SK-N-SH (cell line): ENCODE measurements around the gene SPI1. TPM values are rescaled to one million over a fixed set of nuclear protein-coding genes. Genes with fewer than 3 reads are reported as not detected.

Source experiments
- CTCF ChIA-PET: fragments of 300-600, 350-600 bp; formaldehyde crosslinking; extraction: SDS; loops from one replicate; lab custom pipeline; 2021; lab: Yijun Ruan, JAX
- POLR2A ChIA-PET: fragments of 350-600 bp; sonication (Branson Sonifier 250); formaldehyde crosslinking; extraction: SDS; loops from one replicate; lab custom pipeline; 2020; ENCODE audit warnings: antibody characterized with exemption, inconsistent platforms; lab: Yijun Ruan, JAX
- DNase-seq: peaks from one replicate; pipeline ENCODE4 v3.0.0; 2012
- H2AFZ ChIP-seq: fragments of 200-600 bp; sonication (generic); 2 replicates; pipeline ENCODE4 v1.8.1; 2016; ENCODE audit warnings: antibody characterized with exemption, mild to moderate bottlenecking, low read depth
- H3F3A ChIP-seq: fragments of 200-600 bp; sonication (generic); replicated peaks from 2 replicates; pipeline ENCODE3; 2016; ENCODE audit warnings: antibody characterized with exemption, mild to moderate bottlenecking; ENCODE audit not compliant: insufficient read depth
- H3K27ac ChIP-seq, 2 experiments: fragments of 200-500 bp in 1 of 2; fragments of 200-600 bp in 1 of 2; sonication (Bioruptor generic) in 1 of 2; sonication (generic), shearing (Covaris generic) in 1 of 2; 2 replicates each; pipeline versions ENCODE4 v1.5.1 to v1.6.1; 2014 to 2016; ENCODE audit warnings: low read depth in 2 of 2, inconsistent platforms in 1 of 2, low read length in 1 of 2, mild to moderate bottlenecking in 1 of 2, mixed read lengths in 1 of 2
- H3K27me3 ChIP-seq: fragments of 200-600 bp; sonication (generic), shearing (Covaris generic); 2 replicates; pipeline ENCODE4 v1.6.1; 2016; ENCODE audit warnings: mixed run types; ENCODE audit not compliant: insufficient read depth
- H3K36me3 ChIP-seq, 2 experiments: fragments of 200-500 bp in 1 of 2; fragments of 200-600 bp in 1 of 2; sonication (Bioruptor generic) in 1 of 2; sonication (generic) in 1 of 2; replicated peaks in 1 of 2; 2 replicates each; pipeline versions ENCODE3 to v1.5.1; 2014 to 2016; ENCODE audit warnings: low read length in 1 of 2, mild to moderate bottlenecking in 1 of 2; ENCODE audit not compliant: insufficient read depth in 2 of 2, control insufficient read depth in 1 of 2
- H3K4me1 ChIP-seq, 2 experiments: fragments of 200-500 bp in 1 of 2; fragments of 200-600 bp in 1 of 2; sonication (Bioruptor generic) in 1 of 2; sonication (generic), shearing (Covaris generic) in 1 of 2; 2 replicates each; pipeline versions ENCODE4 v1.5.1 to v1.6.1; 2014 to 2016; ENCODE audit warnings: low read depth in 1 of 2, low read length in 1 of 2, mixed run types in 1 of 2; ENCODE audit not compliant: insufficient read depth in 2 of 2, control insufficient read depth in 1 of 2
- H3K4me2 ChIP-seq: fragments of 200-600 bp; sonication (generic), shearing (Covaris generic); 2 replicates; pipeline ENCODE4 v1.6.1; 2017; ENCODE audit warnings: mixed run types
- H3K4me3 ChIP-seq, 2 experiments: fragments of 200-500 bp in 1 of 2; fragments of 200-600 bp in 1 of 2; sonication (Bioruptor generic) in 1 of 2; sonication (generic), shearing (Covaris generic) in 1 of 2; 2 replicates each; pipeline versions ENCODE4 v1.5.1 to v1.8.1; 2014 to 2016; ENCODE audit warnings: low read depth in 2 of 2, inconsistent platforms in 1 of 2, low read length in 1 of 2, mild to moderate bottlenecking in 1 of 2, mixed read lengths in 1 of 2, moderate library complexity in 1 of 2
- H3K79me2 ChIP-seq: fragments of 200-600 bp; sonication (generic); 2 replicates; pipeline ENCODE4 v1.8.1; 2017; ENCODE audit warnings: mild to moderate bottlenecking; ENCODE audit not compliant: insufficient read depth
- H3K9ac ChIP-seq: fragments of 200-600 bp; sonication (generic); 2 replicates; pipeline ENCODE4 v1.6.1; 2017; ENCODE audit warnings: mixed run types
- H3K9me2 ChIP-seq: fragments of 200-600 bp; sonication (generic); 2 replicates; pipeline ENCODE4 v1.6.1; 2017; ENCODE audit warnings: mixed run types
- H3K9me3 ChIP-seq: fragments of 200-600 bp; sonication (generic); 2 replicates; pipeline ENCODE4 v1.6.1; 2017; ENCODE audit warnings: mixed run types, mild to moderate bottlenecking, moderate library complexity
- H4K20me1 ChIP-seq: fragments of 200-600 bp; sonication (generic); 2 replicates; pipeline ENCODE4 v1.6.1; 2017; ENCODE audit warnings: mild to moderate bottlenecking, mixed run types; ENCODE audit not compliant: insufficient read depth
- CHD2 ChIP-seq: fragments of 150-350 bp; IDR thresholded peaks from 2 replicates; pipeline ENCODE4 v1.6.1; 2018; ENCODE audit warnings: low read length; ENCODE audit not compliant: partially characterized antibody
- EP300 ChIP-seq, 2 experiments: IDR thresholded peaks; 2 replicates each; pipeline versions ENCODE4 v1.4.0 to v1.6.1; 2012; ENCODE audit warnings: borderline replicate concordance in 1 of 2, low read depth in 1 of 2, low read length in 1 of 2
- FOXJ3 ChIP-seq: sonication (generic); formaldehyde crosslinking; IDR thresholded peaks from 2 replicates; pipeline ENCODE4 v1.5.1; 2020; ENCODE audit warnings: mild to moderate bottlenecking, missing genetic modification reagents
- FOXM1 ChIP-seq: IDR thresholded peaks from 2 replicates; pipeline ENCODE4 v1.4.0; 2012; ENCODE audit warnings: low read depth, mild to moderate bottlenecking
- GABPA ChIP-seq: IDR thresholded peaks from 2 replicates; pipeline ENCODE4 v1.4.0; 2012; ENCODE audit warnings: low read depth, mild to moderate bottlenecking
- MAX ChIP-seq: IDR thresholded peaks from 2 replicates; pipeline ENCODE4 v1.4.0; 2012; ENCODE audit warnings: low read depth
- MXI1 ChIP-seq: IDR thresholded peaks from 2 replicates; pipeline ENCODE4 v1.6.1; 2012; ENCODE audit warnings: mild to moderate bottlenecking, low read depth, low read length, improper control_type of control experiment
- NRF1 ChIP-seq: IDR thresholded peaks from 2 replicates; pipeline ENCODE4 v1.6.1; 2012; ENCODE audit warnings: low read depth, mild to moderate bottlenecking, low read length
- PBX3 ChIP-seq: IDR thresholded peaks from 2 replicates; pipeline ENCODE4; 2012
- POLR2AphosphoS5 ChIP-seq: IDR thresholded peaks from 2 replicates; pipeline ENCODE4 v1.6.1; 2012; ENCODE audit warnings: low read depth, low read length
- RCOR1 ChIP-seq: fragments of 150-350 bp; IDR thresholded peaks from 2 replicates; pipeline ENCODE4 v1.6.1; 2017; ENCODE audit warnings: antibody characterized with exemption, low read length
- RXRA ChIP-seq: IDR thresholded peaks from 2 replicates; pipeline ENCODE4 v1.4.0; 2012; ENCODE audit warnings: low read depth, mild to moderate bottlenecking, borderline replicate concordance
- SMC3 ChIP-seq: IDR thresholded peaks from 2 replicates; pipeline ENCODE4 v1.6.1; 2012; ENCODE audit warnings: low read depth, low read length, improper control_type of control experiment
- TAF1 ChIP-seq: IDR thresholded peaks from 2 replicates; pipeline ENCODE4 v1.6.1; 2012; ENCODE audit warnings: low read depth, mild to moderate bottlenecking, low read length, moderate library complexity, borderline replicate concordance
- TEAD4 ChIP-seq: IDR thresholded peaks from 2 replicates; pipeline ENCODE4 v1.4.0; 2012; ENCODE audit warnings: mild to moderate bottlenecking, borderline replicate concordance; ENCODE audit not compliant: insufficient read depth
- USF2 ChIP-seq: fragments of 150-350 bp; IDR thresholded peaks from 2 replicates; pipeline ENCODE4 v1.6.1; 2017; ENCODE audit warnings: antibody characterized with exemption, low read length, low read depth, borderline replicate concordance
- ZBTB33 ChIP-seq: IDR thresholded peaks from 2 replicates; pipeline ENCODE4 v1.4.0; 2012; ENCODE audit warnings: low read depth, borderline replicate concordance
- WGBS: methylation state at CpG from one replicate; pipeline ENCODE4 v1.1.6; 2017; ENCODE audit warnings: low lambda C conversion rate; 5-methylcytosine and 5-hydroxymethylcytosine counted together
- polyA plus RNA-seq, 3 experiments: library from polyadenylated mRNA; depleted of rRNA; stranded (reverse); fragments of >200 nt; gene quantifications; 2 replicates each; pipeline ENCODE4 v1.2.3, GENCODE V29; 2012
- TF ChIP-seq, protein P1 (sequence below): IDR thresholded peaks from 2 replicates; pipeline ENCODE4 v1.4.0; 2012; ENCODE audit warnings: low read depth, borderline replicate concordance

The SPI1 gene
- polyA plus RNA-seq, 1 of the 3 experiments (the other 2 are of a cell fraction), result not detected

DNA sequence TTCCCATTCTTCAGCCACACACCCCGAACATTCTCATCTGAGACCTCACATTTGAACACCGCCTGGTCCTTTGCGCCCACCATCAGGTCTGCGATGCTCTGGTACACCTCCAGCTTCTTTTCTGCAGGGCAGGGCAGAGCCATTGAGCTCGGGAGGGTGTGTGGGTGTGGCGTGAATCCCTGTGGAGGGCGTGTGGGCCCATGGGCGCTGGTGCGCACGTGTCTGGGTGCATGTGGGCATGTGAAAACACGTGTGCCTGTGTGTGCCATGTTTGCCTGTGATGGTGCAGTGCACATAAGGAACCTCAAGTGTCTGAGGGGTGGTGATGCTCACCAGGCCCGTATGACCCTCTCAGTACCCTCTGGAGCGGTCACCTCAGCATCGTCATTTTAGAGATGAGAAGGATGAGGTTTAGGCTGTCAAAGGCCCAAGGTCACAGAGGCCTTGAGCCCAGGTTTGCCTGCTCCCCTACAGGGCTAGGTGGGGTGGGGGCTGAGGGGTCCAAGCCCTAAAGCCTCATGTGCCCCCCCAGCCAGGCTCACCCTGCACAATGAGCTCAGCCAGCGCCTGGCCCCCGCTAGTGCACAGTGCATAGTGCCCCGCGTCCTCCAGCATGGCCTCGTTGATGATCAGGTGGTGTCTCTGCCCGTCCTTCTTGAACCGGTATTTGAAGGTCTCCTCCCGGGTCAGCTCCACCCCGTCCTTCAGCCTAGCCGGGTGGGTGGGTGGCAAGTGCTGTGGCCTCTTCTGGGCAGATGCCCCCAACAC is 36.1 kb downstream of the SPI1 start:
- no peaks in the 10 kb centered on the region for H3K9me2 ChIP-seq
- H3K9ac ChIP-seq, result no peak overlapping the region
- no peaks in the 10 kb centered on the region for H3K36me3 ChIP-seq
- H3K4me1 ChIP-seq, result no peaks in the 10 kb centered on the region
- no peak overlapping the region for H3K27ac ChIP-seq
- no peaks in the 10 kb centered on the region for H3K79me2 ChIP-seq
- DNase-seq, result no peak
- ChIA-PET CTCF (interaction anchor here (0.6 to 5.3 kb wide), 5 partner anchors 12 to 31 kb away, joined by 3 to 26 read pairs (median 4); no protein-coding TSS in a partner anchor), POLR2A (no interaction called here)
- no peaks in the 10 kb centered on the region for H3F3A ChIP-seq
- no peak overlapping the region for H2AFZ ChIP-seq
- H3K4me2 ChIP-seq, result no peak overlapping the region
- no peaks in the 10 kb centered on the region for H3K9me3 ChIP-seq
- TF ChIP-seq MAX, result no peak
- TF ChIP-seq POLR2AphosphoS5, result no peak
- no peak for TF ChIP-seq FOXJ3 (CRISPR knock-in tag)
- TF ChIP-seq SMC3, result no peak
- TF ChIP-seq ZBTB33, result no peak
- TF ChIP-seq GABPA, result no peak
- no peak for TF ChIP-seq EP300 (IDR thresholded peaks at IDR 0.05; ENCODE audit: borderline replicate concordance in 1 of 2, low read depth in 1 of 2, low read length in 1 of 2)
- no peak for TF ChIP-seq MXI1
- TF ChIP-seq, protein P1, sequence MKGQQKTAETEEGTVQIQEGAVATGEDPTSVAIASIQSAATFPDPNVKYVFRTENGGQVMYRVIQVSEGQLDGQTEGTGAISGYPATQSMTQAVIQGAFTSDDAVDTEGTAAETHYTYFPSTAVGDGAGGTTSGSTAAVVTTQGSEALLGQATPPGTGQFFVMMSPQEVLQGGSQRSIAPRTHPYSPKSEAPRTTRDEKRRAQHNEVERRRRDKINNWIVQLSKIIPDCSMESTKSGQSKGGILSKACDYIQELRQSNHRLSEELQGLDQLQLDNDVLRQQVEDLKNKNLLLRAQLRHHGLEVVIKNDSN, result no peak
- no peak for TF ChIP-seq NRF1
- TF ChIP-seq PBX3, result no peak
- TF ChIP-seq TEAD4, result no peak
- TF ChIP-seq RXRA, result no peak
- TF ChIP-seq FOXM1, result no peak
- TF ChIP-seq USF2, result no peak
- TF ChIP-seq RCOR1, result no peak
- TF ChIP-seq CHD2, result no peak
- no peak for TF ChIP-seq TAF1
- H4K20me1 ChIP-seq, result no peaks in the 10 kb centered on the region
- 80% methylated on average over 19 of the region's 24 CpGs for WGBS
- H3K4me3 ChIP-seq, result no peak overlapping the region
- no peaks in the 10 kb centered on the region for H3K27me3 ChIP-seq
